Immature natural killer cell (primary cell): ENCODE data around the gene CRBN. TPM values are rescaled to one million over a fixed set of nuclear protein-coding genes. Genes with fewer than 3 reads are reported as not detected.

Source experiments
- DNase-seq, 3 donors: peaks; one replicate each; pipeline ENCODE4 v3.0.0; 2022; ENCODE audit warnings: mixed read lengths in 1 of 3
- H3K27ac Mint-ChIP-seq, 6 donors: one replicate each; pipeline ENCODE4 v1.8.0; 2020; ENCODE audit warnings: mixed read lengths in 6 of 6, mild to moderate bottlenecking in 5 of 6, inconsistent platforms in 4 of 6, moderate library complexity in 3 of 6
- H3K27me3 Mint-ChIP-seq, 3 donors: one replicate each; pipeline ENCODE4 v1.8.0; 2020 to 2021; ENCODE audit warnings: low read depth in 3 of 3, mild to moderate bottlenecking in 3 of 3, mixed read lengths in 3 of 3, moderate library complexity in 3 of 3, inconsistent platforms in 1 of 3
- H3K36me3 Mint-ChIP-seq, 3 donors: one replicate each; pipeline ENCODE4 v1.8.0; 2020; ENCODE audit warnings: mixed read lengths in 3 of 3, inconsistent platforms in 2 of 3, mild to moderate bottlenecking in 2 of 3
- H3K4me1 Mint-ChIP-seq, 2 donors: one replicate each; pipeline ENCODE4 v1.8.0; 2020; ENCODE audit warnings: inconsistent platforms in 2 of 2, mild to moderate bottlenecking in 2 of 2, mixed read lengths in 2 of 2, moderate library complexity in 1 of 2
- H3K4me3 Mint-ChIP-seq, 5 donors: one replicate each; pipeline ENCODE4 v1.8.0; 2020; ENCODE audit warnings: mild to moderate bottlenecking in 5 of 5, mixed read lengths in 5 of 5, inconsistent platforms in 3 of 5, moderate library complexity in 3 of 5
- H3K9me3 Mint-ChIP-seq, 6 donors: one replicate each; pipeline ENCODE4 v1.8.0; 2020; ENCODE audit warnings: mild to moderate bottlenecking in 6 of 6, mixed read lengths in 6 of 6, inconsistent platforms in 4 of 6, moderate library complexity in 3 of 6
- polyA plus RNA-seq, 3 donors: library from polyadenylated mRNA; unstranded; fragments of 300-500 nt; fragmentation: Illumina TruSeq; gene quantifications; one replicate each; pipeline ENCODE4 v1.2.3, GENCODE V29; 2021

The CRBN gene
- polyA plus RNA-seq, 3 donors from 2014 or later, result 171 to 176 (median 174) TPM

DNA sequence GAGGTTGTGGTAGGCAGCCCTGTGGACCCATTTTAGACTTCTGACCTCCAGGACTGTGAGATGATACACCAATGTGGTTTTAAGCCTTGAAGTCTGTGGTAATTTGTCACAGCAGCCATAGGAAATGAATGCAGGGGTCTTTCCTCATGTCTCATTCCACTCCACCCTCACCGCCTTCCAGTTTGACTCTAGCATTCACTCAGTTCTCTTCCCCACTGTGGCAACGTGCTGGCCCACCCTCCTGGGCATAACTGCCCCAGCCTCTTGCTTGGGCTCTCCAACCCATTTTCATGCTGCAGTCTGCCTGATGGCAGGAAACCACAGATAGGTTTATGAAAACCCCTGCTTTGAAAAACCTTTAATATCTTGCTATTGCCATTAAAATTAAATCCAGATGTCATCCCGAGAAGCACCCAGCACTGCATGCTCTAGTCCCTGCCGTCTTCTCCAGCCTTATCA, 60.1 kb downstream of the CRBN start:
- peak overlapping the region in 1 of 5 donors; percentile 69 for H3K4me3 Mint-ChIP-seq
- peak overlapping the region in 5 of 6 donors; percentile 4 to 82 (median 72) for H3K27ac Mint-ChIP-seq
- peaks cover 0 to 6% (median 0%) of the 10 kb centered on the region in 3 donors for H3K27me3 Mint-ChIP-seq

DNA sequence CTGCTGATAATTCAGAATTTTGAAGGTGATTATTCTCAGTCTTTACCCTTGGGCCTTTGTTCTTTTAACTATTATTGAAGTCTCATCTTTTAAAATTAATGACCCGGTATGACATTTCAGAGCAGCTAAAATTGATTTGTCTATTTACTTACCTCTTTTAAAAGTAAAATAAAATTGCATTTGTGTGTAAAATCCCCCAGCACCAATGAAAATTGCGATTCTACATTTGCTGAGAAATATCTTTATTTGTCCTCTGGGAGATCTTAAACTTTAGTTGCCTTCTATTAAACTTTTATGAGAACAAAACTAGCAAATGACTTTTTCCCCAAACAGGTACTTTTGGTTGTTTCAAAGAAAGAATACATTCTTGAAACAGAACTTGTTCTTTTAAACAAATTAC, 61.8 kb downstream of the CRBN start:
- Mint-ChIP-seq H3K4me3 (no peak overlapping the region), H3K27ac (no peak overlapping the region), H3K9me3 (no peaks in the 10 kb centered on the region), H3K27me3 (peaks cover 0 to 6% (median 2%) of the 10 kb centered on the region in 3 donors), H3K4me1 (peaks cover 8 to 9% of the 10 kb centered on the region in 2 donors), H3K36me3 (no peaks in the 10 kb centered on the region)
- DNase-seq, result no peak

More for the DNA sequence above, 60.1 kb downstream of the CRBN start:
- H3K4me1 Mint-ChIP-seq, result peaks cover 8 to 9% of the 10 kb centered on the region in 2 donors
- no peaks in the 10 kb centered on the region for H3K36me3 Mint-ChIP-seq
- H3K9me3 Mint-ChIP-seq, result no peaks in the 10 kb centered on the region
- peak in 1 of 3 donors; percentile 28 for DNase-seq

DNA sequence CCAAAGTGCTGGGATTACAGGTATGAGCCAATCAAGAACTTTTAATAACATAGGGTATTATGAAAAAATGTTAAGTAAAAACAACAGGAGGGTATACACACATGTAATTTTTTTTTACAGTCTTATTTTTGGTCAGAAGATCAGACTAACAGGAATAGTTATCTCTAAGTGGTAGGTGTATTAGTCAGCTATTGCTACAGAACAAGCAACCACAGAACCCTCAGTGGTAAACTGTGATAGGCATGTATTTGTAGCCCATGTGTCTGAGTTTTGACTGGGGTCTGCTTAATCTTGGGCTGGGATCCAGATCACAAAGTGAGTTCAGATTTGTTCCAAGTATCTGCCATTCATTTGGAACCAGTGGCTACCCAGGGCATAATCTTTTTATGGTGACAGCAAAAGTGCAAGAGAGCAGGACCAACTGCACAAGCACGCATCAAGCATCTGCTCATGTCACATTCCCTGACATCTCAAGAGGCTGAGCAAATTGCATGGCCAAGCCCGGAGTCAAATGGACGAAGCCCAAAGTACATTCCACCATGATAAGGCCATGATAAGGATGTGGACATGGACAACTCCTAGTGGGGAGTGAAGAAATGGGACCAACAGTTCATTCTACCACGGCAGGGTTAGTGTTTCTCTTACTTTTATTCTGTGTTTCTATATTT, 66.3 kb downstream of the CRBN start:
- DNase-seq, result no peak
- Mint-ChIP-seq H3K27ac (peak overlapping the region in 1 of 6 donors; percentile 8), H3K9me3 (peaks cover 0 to 2% (median 0%) of the 10 kb centered on the region in 6 donors), H3K27me3 (peaks cover 0 to 8% (median 5%) of the 10 kb centered on the region in 3 donors), H3K4me3 (no peak overlapping the region), H3K36me3 (no peaks in the 10 kb centered on the region), H3K4me1 (no peaks in the 10 kb centered on the region)

DNA sequence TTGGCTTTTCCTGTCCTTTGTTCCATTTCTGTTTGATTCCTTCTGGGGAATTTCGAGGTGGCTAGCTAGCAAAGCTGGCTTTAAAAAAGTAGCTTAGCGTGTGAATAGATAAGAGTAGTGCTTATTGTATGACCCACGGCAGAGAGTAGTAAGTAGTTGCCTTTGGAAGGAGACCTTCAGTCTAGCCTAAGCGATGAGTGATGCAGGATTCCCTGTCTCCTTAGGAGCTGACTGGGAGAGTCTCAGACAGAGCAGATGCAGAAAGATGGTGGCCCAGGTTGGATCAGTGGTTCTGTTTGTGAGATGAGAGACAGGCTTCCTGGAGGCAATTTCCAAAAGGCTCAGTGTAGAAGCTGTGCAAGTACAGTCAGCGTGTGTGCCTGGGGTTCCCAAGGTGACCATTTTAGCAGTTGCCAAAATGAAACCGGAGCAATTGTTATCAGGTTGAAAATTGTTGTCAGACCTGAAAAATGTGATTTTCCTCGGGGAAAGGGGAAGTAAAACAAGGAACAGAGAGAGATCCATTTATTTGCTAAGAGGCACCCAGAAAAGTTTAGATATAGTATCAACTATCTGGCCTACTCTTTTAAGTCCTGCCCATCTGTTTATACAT, 68.6 kb downstream of the CRBN start:
- peaks cover 0 to 2% (median 0%) of the 10 kb centered on the region in 6 donors for H3K9me3 Mint-ChIP-seq
- H3K27me3 Mint-ChIP-seq, result peaks cover 0 to 8% (median 6%) of the 10 kb centered on the region in 3 donors
- no peaks in the 10 kb centered on the region for H3K4me1 Mint-ChIP-seq
- DNase-seq, result no peak
- no peaks in the 10 kb centered on the region for H3K36me3 Mint-ChIP-seq
- H3K4me3 Mint-ChIP-seq, result peak overlapping the region in 1 of 5 donors; percentile 85
- H3K27ac Mint-ChIP-seq, result peak overlapping the region in 2 of 6 donors; percentile 94 to 95

DNA sequence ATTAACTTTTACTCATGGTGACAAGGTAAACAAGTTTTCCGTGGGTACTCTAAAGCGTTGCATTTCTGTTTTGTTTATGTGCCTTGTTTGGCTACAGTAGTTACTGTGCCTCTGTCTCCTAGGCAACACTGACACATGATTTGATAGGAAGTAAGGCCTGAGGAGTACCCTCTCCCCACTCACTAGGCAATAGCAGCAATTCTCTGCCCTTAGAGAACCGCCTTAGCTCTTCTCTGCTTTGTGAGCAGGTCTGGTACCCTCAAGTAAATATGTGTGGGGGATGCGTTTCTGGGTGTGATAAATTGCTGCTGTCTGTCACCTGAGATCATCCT, 69.2 kb downstream of the CRBN start, which contains the start of gene IL5RA:
TSS of gene IL5RA (minus strand) at position 76 of the 332 bp plus-strand sequence. CDS start 5,390 bp downstream, outside the sequence.
- no peaks in the 10 kb centered on the region for H3K36me3 Mint-ChIP-seq
- peaks cover 0 to 2% (median 0%) of the 10 kb centered on the region in 6 donors for H3K9me3 Mint-ChIP-seq
- peak in 1 of 3 donors; percentile 73 for DNase-seq
- H3K4me1 Mint-ChIP-seq, result no peaks in the 10 kb centered on the region
- H3K27ac Mint-ChIP-seq, result peak within 1 kb of the TSS in 2 of 6 donors; percentile 94 to 95
- H3K27me3 Mint-ChIP-seq, result peaks cover 0 to 8% (median 6%) of the 10 kb centered on the region in 3 donors
- H3K4me3 Mint-ChIP-seq, result peak within 1 kb of the TSS in 1 of 5 donors; percentile 85

DNA sequence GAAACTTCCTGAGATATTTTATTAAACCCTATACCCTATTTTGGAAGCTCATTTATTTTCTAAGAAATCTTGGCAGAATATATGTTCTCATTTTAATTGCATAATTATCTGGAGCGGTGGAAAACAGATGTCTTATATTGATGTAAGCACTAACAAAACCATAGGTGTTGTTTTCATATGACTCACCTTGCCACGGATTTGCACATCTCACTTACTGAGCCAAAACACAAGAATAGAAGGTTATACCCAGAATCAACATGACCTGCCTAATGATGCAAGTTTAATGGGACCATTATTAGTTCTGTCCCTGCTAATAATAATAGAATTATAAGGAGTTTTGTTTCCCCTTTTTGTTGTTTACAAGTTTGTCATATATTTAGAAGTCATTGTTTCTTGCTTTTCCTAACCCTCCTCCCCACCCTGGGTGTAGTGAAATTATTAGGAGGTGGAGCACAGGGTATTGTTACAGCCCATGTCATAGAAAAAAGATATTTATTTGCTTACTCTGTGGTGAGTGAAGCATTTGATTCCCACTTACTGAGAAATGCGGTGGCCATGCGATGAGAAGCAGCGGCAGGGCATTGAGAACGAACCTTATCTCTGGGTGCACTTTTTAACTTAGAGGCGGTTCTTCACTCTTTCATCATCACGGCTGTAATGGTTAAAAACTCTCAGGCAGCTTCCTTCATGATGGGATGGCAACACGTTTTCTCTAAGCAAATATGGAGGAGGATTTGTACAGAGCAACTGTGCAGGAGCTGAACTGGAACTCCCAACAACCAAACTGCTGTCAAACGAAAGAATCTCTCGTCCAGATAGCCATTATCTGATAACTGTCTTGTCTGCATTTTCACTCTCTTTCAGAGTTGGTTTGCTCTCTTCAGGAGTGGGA, 69.8 kb downstream of the CRBN start:
- Mint-ChIP-seq H3K27me3 (peaks cover 0 to 8% (median 6%) of the 10 kb centered on the region in 3 donors), H3K36me3 (no peaks in the 10 kb centered on the region), H3K4me1 (no peaks in the 10 kb centered on the region), H3K4me3 (peak overlapping the region in 1 of 5 donors; percentile 85), H3K27ac (peak overlapping the region in 2 of 6 donors; percentile 94 to 95), H3K9me3 (peaks cover 0 to 2% (median 0%) of the 10 kb centered on the region in 6 donors)
- peak in 1 of 3 donors; percentile 32 for DNase-seq

DNA sequence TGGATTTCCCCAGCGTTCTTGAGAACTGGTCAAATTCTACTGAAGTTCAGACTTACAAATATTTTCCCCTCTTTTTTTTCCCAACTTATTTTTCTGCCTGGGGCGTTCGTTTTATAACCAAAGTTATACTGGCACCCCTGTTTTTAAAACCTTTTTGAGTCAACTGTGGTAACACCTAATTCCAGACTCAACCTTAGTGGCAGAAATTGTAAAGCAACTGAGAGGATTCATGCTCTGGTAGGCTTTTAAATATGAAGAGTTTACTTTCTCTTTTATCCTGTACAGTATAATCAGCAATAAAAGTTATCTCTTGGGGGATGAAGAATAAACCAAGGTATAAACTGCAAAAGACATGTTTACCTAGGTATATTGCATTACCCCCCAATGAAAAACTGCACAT, 71.6 kb downstream of the CRBN start:
- no peak for DNase-seq
- Mint-ChIP-seq H3K9me3 (peaks cover 0 to 2% (median 0%) of the 10 kb centered on the region in 6 donors), H3K27ac (no peak overlapping the region), H3K36me3 (no peaks in the 10 kb centered on the region), H3K27me3 (peaks cover 0 to 10% (median 6%) of the 10 kb centered on the region in 3 donors), H3K4me3 (peak overlapping the region in 1 of 5 donors; percentile 36), H3K4me1 (no peaks in the 10 kb centered on the region)

DNA sequence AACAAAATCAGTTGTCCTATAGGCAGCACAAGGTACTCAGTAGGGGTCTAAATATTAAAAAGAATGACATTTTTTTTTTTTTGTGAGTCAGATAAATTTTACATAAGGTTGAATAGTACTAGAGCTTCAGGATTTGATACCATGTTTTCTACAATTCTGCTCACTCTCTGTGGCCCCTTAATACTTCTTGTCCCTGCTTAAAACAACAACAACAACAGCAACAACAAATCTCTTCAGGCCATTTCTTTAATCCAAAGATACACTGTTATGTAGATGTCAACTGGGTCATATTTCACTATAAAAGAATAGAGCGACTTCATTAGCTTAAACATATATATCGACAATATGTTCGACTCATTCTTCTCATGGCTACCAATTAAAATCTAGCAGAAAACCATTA, 72.3 kb downstream of the CRBN start:
- no peaks in the 10 kb centered on the region for H3K36me3 Mint-ChIP-seq
- peaks cover 0 to 2% (median 0%) of the 10 kb centered on the region in 6 donors for H3K9me3 Mint-ChIP-seq
- H3K27ac Mint-ChIP-seq, result peak overlapping the region in 1 of 6 donors; percentile 61
- no peak overlapping the region for H3K4me3 Mint-ChIP-seq
- H3K27me3 Mint-ChIP-seq, result peaks cover 0 to 8% (median 6%) of the 10 kb centered on the region in 3 donors
- no peaks in the 10 kb centered on the region for H3K4me1 Mint-ChIP-seq
- no peak for DNase-seq

DNA sequence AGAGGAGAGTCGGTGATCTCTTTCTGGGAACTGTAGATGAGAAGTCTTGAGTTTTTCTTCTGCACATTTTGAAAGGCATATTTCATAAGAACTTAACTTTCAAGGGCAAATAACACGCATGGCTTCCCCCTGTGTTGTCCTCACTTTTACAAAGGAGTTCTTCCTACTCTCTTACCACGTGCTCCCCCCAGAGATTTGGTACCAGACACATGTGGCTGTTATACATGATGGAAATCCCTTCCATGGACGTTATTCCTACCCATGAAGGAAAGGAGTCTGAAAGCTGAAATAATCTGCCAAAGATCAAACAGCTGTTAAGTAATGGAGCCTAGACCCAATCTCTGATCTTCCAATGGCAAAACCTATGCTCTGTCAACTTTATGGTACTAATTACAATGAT, 73.7 kb downstream of the CRBN start:
- H3K36me3 Mint-ChIP-seq, result no peaks in the 10 kb centered on the region
- no peaks in the 10 kb centered on the region for H3K4me1 Mint-ChIP-seq
- H3K9me3 Mint-ChIP-seq, result peaks cover 0 to 2% (median 0%) of the 10 kb centered on the region in 6 donors
- no peak overlapping the region for H3K4me3 Mint-ChIP-seq
- H3K27ac Mint-ChIP-seq, result no peak overlapping the region
- peaks cover 0 to 6% (median 5%) of the 10 kb centered on the region in 3 donors for H3K27me3 Mint-ChIP-seq
- DNase-seq, result no peak

DNA sequence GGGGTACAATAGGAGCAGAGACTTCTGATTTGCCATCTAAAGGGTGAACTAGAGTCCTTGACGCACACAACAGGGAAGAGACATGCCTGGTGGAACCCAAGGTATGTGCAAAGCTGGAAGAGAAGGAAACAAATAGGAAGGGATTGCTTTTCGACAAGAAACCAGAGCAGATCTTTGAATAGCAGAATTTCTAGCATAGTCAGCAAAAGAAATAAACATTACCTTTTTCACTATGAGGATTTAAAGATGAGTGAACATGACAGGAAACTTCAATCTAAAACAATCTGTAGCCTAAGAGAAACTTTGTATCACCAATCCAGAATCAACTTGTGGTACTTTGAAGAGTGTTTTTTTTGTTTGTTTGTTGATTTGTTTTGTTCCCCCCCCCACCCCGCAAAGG, 74.2 kb downstream of the CRBN start:
- DNase-seq, result no peak
- Mint-ChIP-seq H3K4me3 (no peak overlapping the region), H3K27ac (no peak overlapping the region), H3K9me3 (peaks cover 0 to 2% (median 0%) of the 10 kb centered on the region in 6 donors), H3K36me3 (no peaks in the 10 kb centered on the region), H3K4me1 (no peaks in the 10 kb centered on the region), H3K27me3 (peaks cover 0 to 5% (median 5%) of the 10 kb centered on the region in 3 donors)

DNA sequence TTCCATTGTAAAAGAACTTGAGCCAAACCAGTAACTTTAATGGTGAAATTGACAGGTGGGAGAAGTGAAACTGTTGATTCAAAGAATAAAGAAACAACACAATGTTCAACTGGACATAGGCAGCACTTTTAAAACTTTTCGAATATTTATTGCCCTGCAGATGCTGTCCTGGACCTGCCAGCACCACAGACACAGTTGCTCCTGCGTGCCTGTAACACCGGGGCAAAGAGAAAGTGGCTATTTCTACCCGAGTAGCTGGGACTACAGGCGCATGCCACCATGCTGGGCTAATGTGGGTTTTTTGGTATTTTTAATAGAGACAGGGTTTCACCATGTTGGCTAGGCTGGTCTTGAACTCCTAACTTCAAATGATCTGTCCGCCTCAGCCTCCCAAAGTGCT, 76.7 kb downstream of the CRBN start:
- Mint-ChIP-seq H3K27ac (no peak overlapping the region), H3K36me3 (no peaks in the 10 kb centered on the region), H3K4me3 (no peak overlapping the region), H3K9me3 (no peaks in the 10 kb centered on the region), H3K4me1 (no peaks in the 10 kb centered on the region), H3K27me3 (peaks cover 4% of the 10 kb centered on the region in 3 donors)
- DNase-seq, result no peak

DNA sequence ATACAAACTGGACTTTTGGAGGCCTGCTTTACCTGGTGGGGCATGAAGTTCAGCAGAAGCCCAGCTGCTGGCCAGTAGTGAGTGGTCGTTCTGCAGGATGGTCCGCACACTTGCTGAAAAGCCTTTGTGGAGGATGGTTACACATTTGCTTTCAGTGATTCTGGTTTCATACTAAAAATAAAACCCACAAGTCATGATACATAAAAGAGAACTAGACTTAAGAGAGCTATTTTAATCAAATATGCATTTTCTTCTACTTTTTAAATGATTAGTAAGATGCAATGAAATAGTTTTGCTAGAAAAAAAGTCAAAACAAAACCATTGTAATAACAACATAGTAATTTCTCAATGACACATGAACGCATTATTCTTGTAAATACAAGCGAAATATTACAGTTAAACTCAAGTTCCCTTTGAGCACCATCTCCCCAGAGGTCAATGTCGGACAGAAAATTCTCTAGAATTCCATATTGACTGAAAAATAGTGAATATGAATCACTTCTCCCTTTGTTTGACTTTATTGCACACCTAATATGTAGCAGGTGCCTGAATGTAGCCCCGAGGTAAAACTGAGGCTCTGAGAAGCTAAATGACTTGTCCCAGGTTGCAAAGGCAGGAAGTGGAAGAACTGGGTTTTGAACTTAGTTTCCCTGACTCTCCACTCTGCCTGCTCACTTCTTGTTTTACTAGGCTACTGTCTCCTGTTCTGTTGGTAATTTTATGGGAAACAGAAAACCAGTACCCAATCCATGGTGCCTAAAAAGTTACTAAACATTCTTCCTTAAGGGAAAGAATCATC, 77.6 kb downstream of the CRBN start:
- no peak for DNase-seq
- H3K36me3 Mint-ChIP-seq, result no peaks in the 10 kb centered on the region
- no peak overlapping the region for H3K27ac Mint-ChIP-seq
- no peaks in the 10 kb centered on the region for H3K9me3 Mint-ChIP-seq
- no peaks in the 10 kb centered on the region for H3K4me1 Mint-ChIP-seq
- no peak overlapping the region for H3K4me3 Mint-ChIP-seq
- H3K27me3 Mint-ChIP-seq, result peaks cover 4% of the 10 kb centered on the region in 3 donors
